Stimulated activated CD4-positive, alpha-beta T cell treated with anti-CD3 and anti-CD28 coated beads, Interleukin-1b, Interleukin-23, amount 100 ng/mL, for 24 hours (primary cell): Measurements from ENCODE around the gene SCUBE1.
"Not testable (repeated sequence)": the region's sequence is repeated elsewhere in the genome, so short reads cannot be mapped to it uniquely, and the experiment has no call there.

Experiments
- DNase-seq, 4 experiments: peaks; one replicate each; pipeline ENCODE4 v3.0.0-alpha.2; 2020; ENCODE audit warnings: low read depth in 4 of 4, low spot score in 1 of 4

The SCUBE1 gene

DNA sequence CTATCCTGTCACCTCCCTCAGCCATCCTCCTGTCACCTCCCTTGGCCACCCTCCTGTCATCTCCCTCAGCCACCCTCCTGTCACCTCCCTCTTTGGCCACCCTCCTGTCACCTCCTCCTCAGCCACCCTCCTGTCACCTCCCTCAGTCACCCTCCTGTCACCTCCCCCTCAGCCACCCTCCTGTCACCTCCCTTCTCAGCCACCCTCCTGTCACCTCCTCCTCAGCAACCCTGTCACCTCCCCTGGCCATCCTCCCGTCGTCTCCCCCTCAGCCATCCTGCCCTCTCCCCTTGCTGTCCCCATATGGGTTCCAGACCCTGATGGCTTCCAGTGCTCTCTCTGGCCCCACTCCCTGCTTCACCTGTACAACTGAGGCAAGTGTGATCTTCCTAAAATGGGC lies 61.8 kb downstream of the SCUBE1 start:
- no peak for DNase-seq

DNA sequence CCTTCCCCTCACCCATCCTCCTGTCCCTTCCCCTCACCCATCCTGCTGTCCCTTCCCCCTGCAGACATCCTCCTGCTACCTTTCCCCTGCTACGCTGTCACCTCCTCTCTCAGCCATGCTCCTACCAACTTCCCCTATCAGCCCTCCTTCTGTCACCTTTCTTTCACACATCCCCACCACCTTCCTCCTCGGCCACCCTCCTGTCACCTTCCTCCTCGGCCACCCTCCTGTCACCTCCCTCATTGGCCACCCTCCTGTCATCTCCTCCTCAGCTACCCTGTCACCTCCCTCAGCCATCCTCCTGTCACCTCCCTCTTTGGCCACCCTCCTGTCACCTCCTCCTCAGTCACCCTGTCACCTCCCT lies 62.7 kb downstream of the SCUBE1 start:
- DNase-seq: not testable (repeated sequence)

DNA sequence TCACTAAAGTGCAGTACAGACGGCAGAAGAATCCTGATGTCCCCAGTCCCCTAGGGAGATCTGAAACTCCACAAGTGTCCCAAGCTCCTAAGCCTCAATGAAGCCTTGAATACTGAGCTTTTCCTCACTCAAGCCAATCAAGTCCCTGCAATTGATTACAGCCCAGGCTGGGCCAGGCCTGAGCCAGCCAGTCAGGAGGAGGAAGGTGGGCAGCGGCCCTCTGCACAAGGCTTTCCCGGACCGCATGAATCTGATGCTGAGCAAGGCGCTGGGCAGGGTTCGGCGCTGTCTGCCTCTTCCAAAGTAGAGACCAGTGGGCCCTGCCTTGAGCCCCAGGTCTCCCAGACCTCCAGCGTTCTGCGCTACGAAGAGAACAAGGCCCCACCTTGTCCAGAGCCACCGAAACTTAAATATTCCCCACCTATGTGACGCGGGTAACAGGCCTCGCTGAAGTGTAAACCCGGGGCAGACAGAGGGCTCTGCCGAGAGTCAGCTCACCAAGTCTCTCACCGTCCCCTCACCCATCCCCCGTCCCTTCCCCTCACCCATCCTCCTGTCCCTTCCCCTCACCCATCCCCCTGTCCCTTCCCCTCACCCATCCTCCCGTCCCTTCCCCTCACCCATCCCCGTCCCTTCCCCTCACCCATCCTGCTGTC lies 63.2 kb downstream of the SCUBE1 start:
- DNase-seq: no peak

DNA sequence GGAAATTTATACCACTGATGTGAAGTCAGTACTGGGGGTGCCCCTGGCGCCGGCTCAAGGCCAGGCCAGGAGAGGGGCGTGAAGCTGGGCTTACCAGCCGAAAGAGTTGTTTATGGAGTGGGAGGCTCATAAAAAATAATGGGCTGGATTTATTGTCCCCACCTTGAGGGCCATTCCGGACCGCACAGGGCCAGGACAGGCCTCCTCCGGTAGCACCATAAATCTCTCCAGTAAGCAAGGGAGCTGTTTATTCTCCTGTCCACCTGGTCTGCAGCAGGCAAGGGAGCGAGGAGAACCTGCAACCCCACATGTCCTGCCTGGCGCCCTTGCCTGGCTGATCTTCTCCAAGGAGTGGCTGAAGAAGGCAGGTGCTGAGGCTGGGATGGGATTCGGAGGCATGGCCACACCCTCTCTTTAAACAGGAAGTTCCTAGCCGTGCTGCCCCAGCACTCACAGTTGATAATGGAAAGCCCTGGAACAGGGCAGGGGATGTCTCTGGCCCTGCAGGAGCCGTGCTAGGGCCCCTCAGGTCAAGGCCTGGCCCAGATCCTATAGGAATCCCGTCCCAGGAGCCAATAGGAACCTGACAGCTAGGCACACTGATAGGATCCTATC lies 65.1 kb downstream of the SCUBE1 start:
- DNase-seq: no peak

DNA sequence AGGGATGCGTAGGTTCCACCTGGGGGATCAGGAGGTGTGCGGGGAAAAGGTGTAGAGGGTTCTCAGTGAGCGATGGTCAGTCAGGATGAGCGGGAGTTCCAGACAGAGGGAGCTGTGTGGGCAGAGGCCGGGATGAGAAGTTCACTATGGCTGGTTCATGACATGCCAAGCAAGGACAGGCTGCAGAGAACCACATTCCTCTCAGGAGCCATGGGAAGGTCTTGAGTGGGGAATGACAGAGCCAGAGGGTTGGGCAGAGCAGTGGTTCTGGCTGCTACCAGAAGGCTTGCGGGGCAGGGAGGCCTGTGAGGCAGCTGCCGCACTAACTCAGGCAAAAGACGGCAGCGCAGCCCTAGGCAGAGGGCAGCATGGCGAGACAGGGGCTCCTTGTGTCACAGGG lies 66.1 kb downstream of the SCUBE1 start:
- no peak for DNase-seq

DNA sequence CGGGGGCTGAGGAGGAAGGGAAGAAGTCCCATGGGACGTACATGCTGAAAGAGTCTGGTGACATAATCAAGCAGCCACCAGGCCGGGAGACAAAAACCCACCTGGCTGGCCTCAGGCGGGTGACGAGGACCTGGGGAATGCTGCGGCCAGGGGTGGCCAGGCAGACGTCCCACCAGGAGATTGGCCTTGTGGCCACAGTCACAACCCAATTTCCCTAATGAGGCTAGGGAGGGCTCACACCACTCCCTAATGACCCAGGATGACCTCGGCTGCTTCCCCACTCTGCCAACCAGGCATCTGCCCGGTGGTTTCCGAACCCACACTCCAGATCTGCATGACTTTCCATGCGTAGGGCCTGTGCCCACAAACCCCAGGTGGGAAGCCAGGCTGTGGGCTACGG lies 66.9 kb downstream of the SCUBE1 start:
- no peak for DNase-seq

DNA sequence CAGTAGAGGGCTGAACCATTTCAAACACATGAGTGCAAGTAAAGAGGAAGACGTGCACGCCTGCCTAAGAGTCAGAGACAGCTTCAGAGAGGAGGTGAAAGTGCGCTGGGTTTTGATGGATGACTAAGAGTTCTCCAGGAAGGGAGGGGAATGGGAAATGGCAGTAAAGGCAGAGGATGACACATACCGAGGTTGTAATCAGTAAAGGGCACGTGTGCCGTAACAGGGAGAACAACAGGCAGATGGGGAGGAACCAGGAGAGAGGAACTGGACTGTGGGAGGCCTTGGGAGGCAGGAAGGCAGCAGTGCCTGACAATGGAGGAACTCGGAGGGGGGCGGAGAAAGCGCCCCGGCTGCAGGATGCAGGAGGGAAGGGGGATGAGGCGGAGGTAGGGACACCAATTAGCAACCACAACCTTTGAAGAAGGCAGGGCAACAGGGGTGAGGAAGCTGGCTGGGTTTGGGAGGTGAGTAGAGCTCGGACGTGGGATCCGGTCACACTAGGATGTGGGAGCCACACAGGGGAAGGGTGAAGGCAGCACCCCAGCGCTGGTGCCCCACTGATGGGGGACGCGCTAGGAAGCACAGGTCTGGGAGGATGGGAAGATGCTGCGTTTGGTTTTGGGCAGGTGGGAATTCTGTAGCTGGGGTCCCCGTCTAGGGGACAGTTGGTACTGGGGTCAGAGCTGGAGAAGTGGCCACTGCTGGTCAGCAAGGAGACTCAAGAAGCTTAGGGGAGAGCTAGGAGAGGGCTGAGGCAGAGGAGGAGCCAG lies 67.4 kb downstream of the SCUBE1 start:
- no peak for DNase-seq

DNA sequence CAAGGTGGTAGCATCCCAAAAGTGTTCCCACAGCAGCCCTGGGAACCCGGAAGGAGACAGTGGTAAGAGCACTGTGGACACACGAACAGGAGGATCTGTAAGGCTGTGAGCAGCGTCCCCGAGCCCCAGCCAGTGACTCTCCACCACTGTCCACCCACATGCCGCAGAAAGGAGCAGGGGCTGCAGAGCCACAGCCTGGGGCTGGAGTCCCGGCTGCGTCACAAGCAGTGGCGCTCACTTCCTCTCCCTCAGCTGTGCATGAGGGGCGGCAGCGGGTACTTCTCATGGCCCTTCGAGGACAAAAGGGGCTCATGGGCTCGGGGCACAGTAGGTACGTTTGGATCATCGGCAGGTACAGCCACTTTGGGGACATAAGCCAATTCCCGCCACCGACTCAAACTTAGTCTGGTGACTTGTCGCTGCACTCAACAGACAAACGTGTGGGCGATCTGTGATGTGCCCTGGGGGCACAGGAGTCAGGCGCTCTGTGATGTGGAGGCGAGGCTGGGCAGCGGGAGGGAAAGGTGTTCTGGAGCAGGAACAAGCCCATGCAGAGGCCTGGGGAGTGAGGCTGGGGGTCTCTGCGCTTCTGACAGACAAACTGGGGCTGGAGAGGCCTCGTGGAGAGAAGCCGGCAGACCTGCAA lies 68.5 kb downstream of the SCUBE1 start:
- no peak for DNase-seq

DNA sequence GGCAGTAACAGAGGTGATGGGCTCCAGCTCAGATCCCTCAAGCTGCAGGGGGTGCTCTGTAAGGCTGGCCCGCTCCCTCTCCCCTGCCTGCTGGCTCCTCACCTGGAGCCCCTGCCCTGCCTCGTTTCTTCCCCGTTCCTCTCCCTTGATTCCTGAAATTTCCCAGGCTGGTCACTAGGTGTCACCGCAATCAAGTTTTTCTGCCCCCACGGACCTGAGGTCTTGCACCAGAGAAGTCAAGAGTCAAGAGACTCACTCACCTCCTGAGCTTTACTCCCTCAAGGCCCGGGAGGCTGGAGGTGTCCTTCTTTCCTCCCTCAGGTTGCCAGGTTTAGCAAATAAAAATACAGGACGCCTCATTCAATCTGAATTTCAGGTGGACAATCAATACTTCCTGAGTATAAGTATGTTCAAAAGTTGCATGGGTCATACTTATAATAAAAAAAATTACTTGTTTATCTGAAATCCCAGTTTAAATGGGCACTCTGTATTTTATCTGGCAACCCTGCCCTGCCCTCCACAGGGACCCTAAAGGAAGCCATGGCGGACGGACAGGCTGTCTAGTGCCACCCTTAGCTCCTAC lies 69.2 kb downstream of the SCUBE1 start:
- DNase-seq: peak in 1 of 4 experiments; percentile 8

DNA sequence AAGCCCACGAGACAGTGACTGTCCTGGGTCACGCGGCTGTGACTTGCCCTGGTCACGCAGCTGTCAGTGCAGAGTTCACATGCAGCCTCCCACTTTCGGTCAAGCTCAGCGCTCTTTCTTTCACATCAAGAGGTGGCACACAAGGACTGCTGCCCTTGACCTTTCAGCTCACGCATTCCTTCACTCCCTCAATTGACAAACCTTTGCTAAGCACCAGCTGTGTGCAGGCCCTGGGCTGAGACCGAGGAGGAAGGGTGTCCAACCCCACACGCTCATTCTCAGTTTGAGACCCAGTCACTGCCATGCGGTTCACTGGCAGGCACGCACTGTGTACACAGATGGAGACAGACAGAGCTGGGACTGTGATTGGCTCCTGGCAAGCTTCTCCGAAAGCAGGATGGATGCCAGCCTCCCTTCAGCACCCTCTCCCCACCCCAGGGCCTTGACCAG lies 70.3 kb downstream of the SCUBE1 start:
- no peak for DNase-seq

DNA sequence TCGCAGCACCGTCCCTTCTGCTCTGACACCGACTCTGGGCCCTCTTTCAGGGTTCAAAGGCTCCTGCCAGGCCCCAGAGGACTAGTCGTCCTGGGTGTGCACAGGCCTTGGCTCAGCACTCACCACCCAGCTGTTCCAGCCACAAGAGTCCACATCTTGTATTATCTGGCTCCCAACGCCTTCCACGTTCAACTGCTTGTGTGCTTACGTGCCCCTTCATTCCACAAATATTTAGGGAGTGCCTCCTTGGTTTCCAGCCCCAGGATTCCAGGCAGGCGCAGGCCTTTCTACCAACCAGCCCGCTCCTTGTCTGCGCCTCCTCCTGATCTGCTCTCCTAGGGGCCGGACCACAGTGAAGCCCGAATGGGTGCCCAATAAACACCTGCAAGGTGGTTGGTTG lies 70.9 kb downstream of the SCUBE1 start:
- DNase-seq: no peak

DNA sequence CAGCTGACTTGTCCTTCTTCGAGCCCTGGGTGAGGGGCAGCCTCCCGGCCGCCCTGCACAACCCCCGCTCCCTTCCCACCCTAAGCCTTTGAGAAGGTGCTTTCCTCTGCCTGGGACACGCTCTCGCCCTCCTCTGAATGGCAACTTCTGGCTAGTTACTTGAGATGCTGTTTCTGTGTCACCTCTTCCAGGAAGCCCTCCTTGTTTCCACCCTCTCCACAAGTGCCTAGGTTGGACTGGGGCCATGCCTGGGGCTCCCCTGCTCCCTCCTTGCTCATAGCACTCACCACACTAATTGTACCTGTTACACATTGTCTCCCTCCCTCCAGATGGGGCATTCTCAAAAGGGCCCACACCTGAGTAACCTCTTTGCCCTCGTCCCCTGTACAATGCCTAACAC lies 72.2 kb downstream of the SCUBE1 start:
- DNase-seq: no peak

DNA sequence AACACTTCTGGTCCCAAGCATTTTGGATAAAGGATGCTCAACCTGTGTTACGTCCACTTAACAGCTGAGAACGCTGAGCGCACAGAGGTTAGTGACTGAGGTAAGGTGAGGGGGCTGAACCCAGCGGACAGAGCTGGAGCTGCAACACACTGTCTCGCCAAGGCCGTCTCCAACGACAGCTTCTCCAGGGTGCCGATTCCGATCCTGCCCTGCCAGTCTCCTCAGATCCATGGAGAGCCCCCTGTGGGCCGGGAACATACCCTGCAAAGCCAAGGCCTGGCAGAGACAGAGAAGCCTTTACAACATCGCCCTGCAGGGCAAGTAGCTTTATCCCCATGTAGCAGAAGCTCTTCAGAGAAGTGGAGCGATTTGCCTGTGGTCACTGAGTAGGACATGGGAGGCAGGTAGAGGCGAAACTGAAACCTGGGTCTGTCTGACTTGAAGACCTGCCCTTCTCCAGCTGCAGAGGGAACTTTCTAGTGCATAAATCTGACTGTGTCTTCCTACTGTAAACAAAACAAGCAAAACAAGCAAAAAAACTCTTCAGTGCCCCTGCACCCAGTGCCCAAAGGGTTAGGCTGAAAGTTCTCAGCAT lies 72.8 kb downstream of the SCUBE1 start:
- no peak for DNase-seq

DNA sequence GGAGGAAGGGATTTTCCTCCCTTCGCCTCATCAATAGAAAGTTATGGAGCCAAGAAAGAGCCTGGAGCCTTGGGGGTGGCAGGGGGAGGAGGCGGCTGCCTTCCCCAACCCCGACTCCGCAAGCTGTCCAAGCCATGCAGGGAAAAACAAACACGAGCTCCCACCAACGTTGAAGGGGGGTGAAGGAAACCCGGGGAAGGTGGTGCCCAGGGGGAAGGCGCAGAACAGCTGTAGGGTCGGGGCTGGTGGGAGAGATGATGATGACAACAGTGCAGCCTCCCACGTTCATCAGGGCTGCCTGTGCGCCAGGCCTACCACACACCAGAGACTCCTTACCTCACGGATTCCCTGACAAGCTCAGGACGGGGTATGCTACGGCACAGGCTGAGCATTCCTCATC lies 73.5 kb downstream of the SCUBE1 start:
- no peak for DNase-seq

DNA sequence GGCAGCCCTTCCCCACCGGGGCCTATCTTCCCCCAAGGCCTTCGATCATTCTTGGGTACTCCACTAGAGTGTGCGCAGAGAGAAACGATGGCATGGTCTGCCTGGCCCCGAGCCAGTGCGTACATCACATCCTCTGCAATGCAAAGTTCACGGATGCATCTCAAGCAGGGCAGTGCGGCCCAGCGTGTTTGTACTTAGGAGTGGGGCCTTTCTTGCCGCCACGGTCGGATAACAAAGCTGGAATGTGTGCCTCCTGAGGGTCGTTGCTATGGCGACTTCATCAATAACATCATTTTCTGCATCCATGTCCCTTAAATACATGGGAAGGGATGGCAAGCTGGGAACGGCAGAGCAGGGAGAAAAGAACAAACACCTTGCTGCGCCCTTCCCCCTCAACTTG lies 73.9 kb downstream of the SCUBE1 start:
- DNase-seq: no peak

DNA sequence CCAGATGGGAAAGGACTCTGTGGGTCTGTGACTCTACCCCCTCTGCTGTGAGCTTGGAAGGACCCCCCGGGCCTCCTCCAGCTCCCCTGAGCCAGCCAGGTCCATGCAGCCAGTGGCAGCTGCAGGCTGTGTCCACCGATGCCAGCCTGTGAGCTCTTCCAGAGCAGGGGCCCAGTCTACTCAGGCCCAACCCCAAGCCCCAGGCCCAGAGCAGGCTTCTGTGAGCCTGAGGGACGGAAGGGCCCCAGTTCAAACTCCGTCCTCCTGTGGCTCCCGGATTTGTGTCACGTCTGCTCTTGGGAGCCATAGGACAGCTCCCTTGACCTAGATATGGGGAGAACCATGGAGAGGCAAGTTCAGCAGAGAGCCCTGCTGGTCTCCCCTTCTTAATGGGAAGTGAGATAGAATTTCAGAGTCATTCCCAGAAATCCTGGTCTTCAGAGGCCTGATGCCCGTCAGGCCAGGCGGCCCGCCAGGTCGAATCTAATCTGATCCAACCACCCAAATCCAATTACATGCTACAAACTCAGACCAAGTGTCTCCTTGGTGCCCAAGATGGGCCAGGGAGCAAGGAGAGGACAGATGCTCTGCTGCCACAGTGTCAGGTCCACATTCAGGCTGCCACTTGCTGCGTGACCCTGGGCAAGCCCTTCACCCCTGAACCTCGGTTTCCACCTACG lies 75.1 kb downstream of the SCUBE1 start:
- no peak for DNase-seq

DNA sequence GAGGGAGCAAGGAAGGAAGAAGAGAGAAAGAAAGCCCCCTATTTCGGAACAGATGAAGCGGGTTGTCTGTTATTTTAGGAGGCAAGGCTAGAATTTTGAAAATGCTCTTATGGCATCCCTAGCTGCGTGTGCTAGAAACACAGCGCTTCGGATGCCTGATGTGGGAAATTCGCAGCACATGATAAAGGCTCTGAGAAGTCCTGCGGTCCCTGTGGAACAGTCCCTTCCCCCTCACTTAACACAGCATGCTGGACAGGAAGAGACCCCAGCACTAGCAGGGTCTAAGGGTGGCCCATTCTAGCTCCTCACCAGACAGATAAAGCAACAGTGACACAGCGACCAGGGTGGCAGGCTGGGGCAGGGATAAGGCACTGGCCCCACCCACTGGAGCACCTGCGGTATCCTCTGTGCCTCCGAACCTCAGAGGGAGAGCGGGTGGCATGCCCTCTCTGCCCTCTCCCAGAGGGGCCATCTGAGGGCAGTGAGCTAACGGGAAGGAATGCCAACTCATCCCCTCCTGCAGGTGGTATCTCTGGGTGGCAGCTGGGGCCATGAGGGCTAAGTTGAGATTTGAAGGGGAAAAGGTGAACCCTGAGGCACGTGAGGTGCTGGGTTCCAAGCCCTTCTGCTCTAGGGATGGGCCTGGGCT lies 75.7 kb downstream of the SCUBE1 start:
- no peak for DNase-seq

DNA sequence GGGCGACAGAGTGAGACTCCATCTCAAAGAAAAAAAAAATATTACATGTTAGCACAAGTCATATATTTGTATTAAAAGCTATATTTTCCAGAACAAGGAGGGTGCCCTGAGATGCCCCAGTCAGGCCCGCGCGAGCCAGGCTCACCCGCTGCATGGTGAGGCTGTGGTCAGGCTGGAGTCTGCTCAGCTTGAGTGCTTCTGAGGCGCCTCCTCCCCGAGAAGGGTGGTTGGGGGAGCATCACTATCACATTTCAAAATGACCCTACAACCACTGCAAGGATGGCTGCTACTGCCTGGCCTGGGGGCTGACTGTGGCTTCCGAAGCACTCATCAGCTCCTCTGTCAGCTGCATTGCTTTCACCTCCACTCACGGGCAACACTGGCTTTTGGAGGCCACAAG lies 77.1 kb downstream of the SCUBE1 start:
- DNase-seq: no peak

DNA sequence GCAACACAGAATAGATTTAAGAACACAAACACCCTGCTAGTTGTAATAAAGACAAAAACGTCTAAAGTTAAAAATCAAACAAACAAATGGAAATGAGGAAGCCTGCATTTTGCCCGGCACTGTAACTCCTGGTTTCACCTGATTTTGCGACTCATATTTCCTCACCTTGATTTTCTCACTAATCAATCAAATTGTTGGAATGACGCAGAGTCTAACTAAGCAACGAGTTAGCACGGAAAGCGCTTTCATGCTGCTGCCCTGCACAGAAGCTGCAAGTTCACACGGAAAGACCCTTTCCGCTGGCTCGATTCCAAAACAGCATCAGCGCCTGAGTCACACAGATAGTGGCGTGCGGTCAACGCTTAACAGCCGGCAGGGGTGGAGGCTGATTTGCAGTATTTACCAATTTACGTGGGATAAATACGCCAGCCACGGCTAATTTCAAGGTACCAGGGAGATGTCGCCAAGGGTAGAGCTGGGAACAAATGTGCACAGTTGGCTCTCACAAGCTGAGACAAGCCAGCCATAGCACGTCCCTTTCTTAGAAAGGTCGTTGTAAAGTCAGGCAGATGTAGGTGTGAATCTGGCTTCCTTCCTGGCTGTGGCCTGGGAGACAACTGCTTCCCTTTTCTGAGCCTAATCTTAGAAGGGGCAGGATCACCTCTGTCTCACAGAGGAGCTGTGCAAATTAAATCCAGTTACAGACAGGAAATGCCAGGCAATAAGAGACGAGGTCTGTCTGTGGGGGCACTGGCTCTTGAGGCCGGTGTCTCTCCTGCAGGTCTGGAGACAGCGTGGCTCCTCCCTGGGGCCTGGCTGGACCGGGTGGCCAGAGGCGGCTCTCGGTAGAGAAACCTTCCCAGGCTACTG lies 79.3 kb downstream of the SCUBE1 start:
- peak; percentile 52 to 78 (median 64) for DNase-seq
